GM18511 (cell line): Measurements from ENCODE around the gene ZNF740.

Experiments used
- ATAC-seq: cut with Tn5 transposase; IDR thresholded peaks from one replicate; pipeline ENCODE4 v1.9.1; 2021; ENCODE audit warnings: mild to moderate bottlenecking, moderate library complexity; ENCODE audit not compliant: unreplicated experiment

The ZNF740 gene

DNA sequence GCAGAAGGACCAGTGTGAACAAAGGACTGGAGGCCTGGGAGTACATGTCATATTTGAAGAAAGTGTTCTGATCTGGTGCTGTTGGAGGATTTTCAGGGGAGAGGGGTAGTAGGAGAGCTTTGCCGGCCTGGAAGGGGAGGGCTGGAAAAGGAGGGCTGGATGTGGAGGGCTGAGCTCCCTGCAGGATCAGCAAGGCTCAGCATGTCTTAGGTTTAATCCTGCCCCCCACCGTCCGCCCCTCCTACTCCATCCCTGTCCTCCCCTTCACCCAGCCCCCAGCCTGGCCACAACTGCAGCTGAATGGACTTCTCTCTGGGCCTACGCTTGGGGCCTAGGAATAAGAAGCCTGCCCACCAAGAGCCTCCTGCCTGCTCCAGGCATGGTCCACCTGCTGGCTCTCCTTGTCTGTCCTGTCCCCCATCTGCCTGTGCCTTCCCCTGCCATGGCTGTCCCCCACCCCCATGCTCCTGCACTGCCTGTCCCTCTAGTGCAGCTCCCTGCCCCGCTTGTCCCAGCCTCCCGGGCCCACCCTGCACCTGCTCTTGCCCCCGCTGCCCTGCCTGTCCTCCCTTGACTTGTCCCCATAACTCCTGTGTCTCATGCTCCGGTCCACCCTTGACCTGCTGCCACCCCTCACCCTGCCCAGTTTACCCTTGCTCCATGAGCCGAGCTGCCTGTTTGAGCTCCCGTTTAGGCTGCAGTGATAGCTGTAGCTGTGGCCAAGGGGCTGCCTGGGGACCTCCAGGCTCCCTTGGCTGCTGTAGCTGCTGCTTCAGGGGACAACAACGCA, 61.3 kb downstream of the ZNF740 start:
- no peak for ATAC-seq

DNA sequence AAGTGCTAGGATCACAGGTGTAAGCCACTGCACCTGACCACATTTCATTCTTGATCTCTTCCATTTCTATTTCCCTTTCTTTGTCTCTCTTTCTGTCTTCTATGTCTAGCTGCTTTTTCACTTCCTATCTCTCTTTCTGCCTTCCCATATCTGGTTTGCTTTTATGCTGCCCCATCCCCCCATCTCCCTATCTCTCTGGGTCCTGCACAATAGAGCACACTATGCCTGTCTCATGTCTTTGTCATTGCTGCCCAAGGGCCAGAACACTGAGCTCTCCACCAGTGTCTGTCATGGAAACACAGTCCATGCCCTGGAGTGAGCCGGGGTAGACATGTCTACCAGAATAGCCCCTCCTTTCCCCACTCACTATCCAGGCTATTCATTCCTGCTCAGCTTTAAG, 63.8 kb downstream of the ZNF740 start:
- no peak for ATAC-seq
